Thyroid gland (tissue), 4 donors: ENCODE data around the gene PHB1.

ENCODE experiments used
- CTCF ChIP-seq, 6 experiments: fragments of 200-600 bp in 3 of 6; fragments of 450-650 bp in 3 of 6; sonication (generic) in 3 of 6; IDR thresholded peaks; one replicate each; pipeline ENCODE4 v1.5.1; 2016 to 2019; ENCODE audit warnings: antibody characterized with exemption in 6 of 6, mild to moderate bottlenecking in 2 of 6, inconsistent platforms in 1 of 6, moderate library complexity in 1 of 6
- POLR2A ChIP-seq, 2 donors: fragments of 450-650 bp; IDR thresholded peaks; one replicate each; pipeline ENCODE4 v1.6.1; 2017; ENCODE audit warnings: antibody characterized with exemption in 2 of 2, mild to moderate bottlenecking in 2 of 2, moderate library complexity in 1 of 2

- no peak for TF ChIP-seq POLR2A (IDR thresholded peaks at IDR 0.05)
- no peak for TF ChIP-seq CTCF (IDR thresholded peaks at IDR 0.05)
Observed at GRCh38 chr17:49439305-49439672, 24.6 kb upstream of the PHB1 start.
